ENCODE measurements around the gene KCNQ1. TPM values are rescaled to one million over a fixed set of nuclear protein-coding genes. Genes with fewer than 3 reads are reported as not detected.

The KCNQ1 gene
- total RNA-seq, 3 donors from 2014 or later (not counting 1 experiment from before 2014, with no cell fraction given), result 1.9 to 7.8 (median 3.3) TPM

GRCh38 chr11:2451916-2452315 is 7.1 kb downstream of the KCNQ1 start:
- H3K27ac ChIP-seq (ENCODE audit: low read length), result no peak overlapping the region
- no peaks in the 10 kb centered on the region for H3K9me3 ChIP-seq (ENCODE audit: control insufficient read depth, insufficient read depth, low read length)
- Mint-ChIP-seq H3K4me1 (peaks cover 0 to 5% of the 10 kb centered on the region in 2 donors), H3K4me3 (no peak overlapping the region), H3K27ac (no peak overlapping the region), H3K36me3 (no peaks in the 10 kb centered on the region), H3K9me3 (no peaks in the 10 kb centered on the region), H3K27me3 (ENCODE audit: low read depth in 2 of 2) (peaks cover 22 to 29% of the 10 kb centered on the region in 2 donors)
- WGBS (ENCODE audit: insufficient coverage), result 84% methylated on average over 6 of the region's 6 CpGs
- no peaks in the 10 kb centered on the region for H3K36me3 ChIP-seq (ENCODE audit: control insufficient read depth, insufficient read depth, low read length)
- no peak for TF ChIP-seq CTCF (IDR thresholded peaks at IDR 0.05)
- ATAC-seq, result no peak
- no peak for DNase-seq
- peaks cover 20% of the 10 kb centered on the region for H3K4me1 ChIP-seq (ENCODE audit: control insufficient read depth, insufficient read depth, low read length)
- H3K27me3 ChIP-seq (ENCODE audit: control insufficient read depth, insufficient read depth, low read length), result peaks cover 14% of the 10 kb centered on the region
- intact Hi-C loops (cut with micrococcal nuclease), result no loop called here
- no peak overlapping the region for H3K4me3 ChIP-seq (ENCODE audit: low read length)

GRCh38 chr11:2452321-2453012 is 7.7 kb downstream of the KCNQ1 start:
- intact Hi-C loops (cut with micrococcal nuclease), result no loop called here
- 91% methylated on average over 20 of the region's 20 CpGs for WGBS (ENCODE audit: insufficient coverage)

GRCh38 chr11:2453436-2453835 is 8.6 kb downstream of the KCNQ1 start:
- 92% methylated on average over 5 of the region's 5 CpGs for WGBS (ENCODE audit: insufficient coverage)
- no peaks in the 10 kb centered on the region for H3K9me3 ChIP-seq (ENCODE audit: control insufficient read depth, insufficient read depth, low read length)
- peaks cover 6% of the 10 kb centered on the region for H3K4me1 ChIP-seq (ENCODE audit: control insufficient read depth, insufficient read depth, low read length)
- DNase-seq, result no peak
- no peak overlapping the region for H3K4me3 ChIP-seq (ENCODE audit: low read length)
- H3K27ac ChIP-seq (ENCODE audit: low read length), result no peak overlapping the region
- ATAC-seq, result no peak
- peaks cover 2% of the 10 kb centered on the region for H3K27me3 ChIP-seq (ENCODE audit: control insufficient read depth, insufficient read depth, low read length)
- peaks cover 29 to 30% of the 10 kb centered on the region in 2 donors for H3K27me3 Mint-ChIP-seq (ENCODE audit: low read depth in 2 of 2)
- TF ChIP-seq CTCF (IDR thresholded peaks at IDR 0.05), result no peak
- no peaks in the 10 kb centered on the region for H3K9me3 Mint-ChIP-seq
- intact Hi-C loops (cut with micrococcal nuclease), result no loop called here
- no peak overlapping the region for H3K27ac Mint-ChIP-seq
- no peaks in the 10 kb centered on the region for H3K4me1 Mint-ChIP-seq
- no peaks in the 10 kb centered on the region for H3K36me3 ChIP-seq (ENCODE audit: control insufficient read depth, insufficient read depth, low read length)
- H3K4me3 Mint-ChIP-seq, result no peak overlapping the region
- H3K36me3 Mint-ChIP-seq, result no peaks in the 10 kb centered on the region

More at GRCh38 chr11:2452321-2453012, 7.7 kb downstream of the KCNQ1 start:
- Mint-ChIP-seq H3K4me1 (no peaks in the 10 kb centered on the region), H3K4me3 (no peak overlapping the region), H3K36me3 (no peaks in the 10 kb centered on the region), H3K9me3 (no peaks in the 10 kb centered on the region), H3K27ac (no peak overlapping the region), H3K27me3 (ENCODE audit: low read depth in 2 of 2) (peaks cover 22 to 27% of the 10 kb centered on the region in 2 donors)
- no peak overlapping the region for H3K4me3 ChIP-seq (ENCODE audit: low read length)
- DNase-seq (no peak), ATAC-seq (no peak)
- no peak for TF ChIP-seq CTCF (IDR thresholded peaks at IDR 0.05)
- H3K27ac ChIP-seq (ENCODE audit: low read length), result no peak overlapping the region
- peaks cover 10% of the 10 kb centered on the region for H3K27me3 ChIP-seq (ENCODE audit: control insufficient read depth, insufficient read depth, low read length)
- no peaks in the 10 kb centered on the region for H3K36me3 ChIP-seq (ENCODE audit: control insufficient read depth, insufficient read depth, low read length)
- peaks cover 14% of the 10 kb centered on the region for H3K4me1 ChIP-seq (ENCODE audit: control insufficient read depth, insufficient read depth, low read length)
- no peaks in the 10 kb centered on the region for H3K9me3 ChIP-seq (ENCODE audit: control insufficient read depth, insufficient read depth, low read length)

GRCh38 chr11:2458321-2458720 is 13.5 kb downstream of the KCNQ1 start:
- Histone ChIP-seq H3K36me3 (ENCODE audit: control insufficient read depth, insufficient read depth, low read length) (no peaks in the 10 kb centered on the region), H3K9me3 (ENCODE audit: control insufficient read depth, insufficient read depth, low read length) (no peaks in the 10 kb centered on the region), H3K27me3 (ENCODE audit: control insufficient read depth, insufficient read depth, low read length) (no peaks in the 10 kb centered on the region), H3K4me3 (ENCODE audit: low read length) (no peak overlapping the region), H3K4me1 (ENCODE audit: control insufficient read depth, insufficient read depth, low read length) (peaks cover 24% of the 10 kb centered on the region), H3K27ac (ENCODE audit: low read length) (no peak overlapping the region)
- intact Hi-C loops (cut with micrococcal nuclease), result no loop called here
- DNase-seq (no peak), ATAC-seq (no peak)
- H3K4me3 Mint-ChIP-seq, result no peak overlapping the region
- no peaks in the 10 kb centered on the region for H3K9me3 Mint-ChIP-seq
- H3K36me3 Mint-ChIP-seq, result no peaks in the 10 kb centered on the region
- TF ChIP-seq CTCF (IDR thresholded peaks at IDR 0.05), result no peak
- H3K27me3 Mint-ChIP-seq (ENCODE audit: low read depth in 2 of 2), result peaks cover 32 to 37% of the 10 kb centered on the region in 2 donors
- peaks cover 0 to 4% of the 10 kb centered on the region in 2 donors for H3K4me1 Mint-ChIP-seq
- no peak overlapping the region for H3K27ac Mint-ChIP-seq
- 94% methylated on average over 13 of the region's 13 CpGs for WGBS (ENCODE audit: insufficient coverage)
